ENCODE data around the gene TWIST1. TPM values are rescaled to one million over a fixed set of nuclear protein-coding genes. Genes with fewer than 3 reads are reported as not detected.

The TWIST1 gene
- polyA plus RNA-seq, 1 of the 3 experiments (the other 2 are of a cell fraction), result 170 TPM

DNA sequence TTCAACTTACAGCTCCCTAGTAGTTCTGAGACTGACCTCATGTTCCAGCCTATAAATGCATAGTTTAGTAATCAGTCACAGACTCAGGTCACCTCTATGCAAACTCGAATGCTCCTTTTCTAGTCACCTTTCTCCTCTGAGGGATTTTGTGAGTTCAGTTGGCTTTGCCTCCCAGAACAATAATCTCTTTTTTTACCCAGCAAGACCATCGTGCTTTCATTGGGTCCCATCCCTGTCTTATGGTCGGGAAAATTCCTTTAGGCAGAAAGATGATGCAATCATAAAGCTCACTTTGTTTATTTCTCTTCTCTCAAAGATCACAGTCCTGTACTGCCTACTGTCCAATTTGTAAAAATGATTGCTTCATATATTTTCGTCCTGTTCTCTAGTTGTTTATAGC is 38.4 kb downstream of the TWIST1 start:
- Histone ChIP-seq H4K20me1 (ENCODE audit: insufficient read depth) (no peaks in the 10 kb centered on the region; the same call in 1 of the 2 replicates), H3K27ac (ENCODE audit: low read depth in 2 of 2, low read length in 1 of 2) (0 out of 4 replicates have a peak overlapping the region, but pooled peaks of 1 of the 2 experiments have one; percentile 5), H3K4me2 (no peak overlapping the region), H3K79me2 (ENCODE audit: insufficient read depth) (peaks cover 85% of the 10 kb centered on the region), H3K9ac (no peak overlapping the region), H3F3A (replicated peaks; ENCODE audit: insufficient read depth) (peaks cover 8% of the 10 kb centered on the region), H2AFZ (ENCODE audit: low read depth) (no peak overlapping the region), H3K36me3 (replicated peaks in 1 of 2; ENCODE audit: control insufficient read depth in 1 of 2, insufficient read depth in 2 of 2, low read length in 1 of 2) (peaks cover 37 to 49% of the 10 kb centered on the region in 2 experiments), H3K9me2 (no peaks in the 10 kb centered on the region), H3K27me3 (ENCODE audit: insufficient read depth) (no peaks in the 10 kb centered on the region), H3K4me1 (ENCODE audit: control insufficient read depth in 1 of 2, insufficient read depth in 2 of 2, low read depth in 1 of 2, low read length in 1 of 2) (no peaks in the 10 kb centered on the region; a peak in 1 of 4 replicates), H3K4me3 (ENCODE audit: low read depth in 2 of 2, low read length in 1 of 2) (no peak overlapping the region), H3K9me3 (peaks cover 4% of the 10 kb centered on the region; the same call in 1 of the 2 replicates)
- WGBS (ENCODE audit: low lambda C conversion rate), result 82% methylated on average over 4 of the region's 4 CpGs
- TF ChIP-seq GATA2 (CRISPR knock-in tag; IDR thresholded peaks at IDR 0.05) (no peak), POLR2AphosphoS5 (IDR thresholded peaks at IDR 0.05; ENCODE audit: low read depth, low read length) (0 out of 2 replicates have a peak, but pooled peaks have one; percentile 3), TCF12 (IDR thresholded peaks at IDR 0.05) (no peak)
- no peak for DNase-seq
- ChIA-PET CTCF (interaction anchor here (0.8 to 1.0 kb wide), 2 partner anchors 17 to 62 kb away, joined by 3 read pairs; no protein-coding TSS in a partner anchor), POLR2A (no interaction called here)

DNA sequence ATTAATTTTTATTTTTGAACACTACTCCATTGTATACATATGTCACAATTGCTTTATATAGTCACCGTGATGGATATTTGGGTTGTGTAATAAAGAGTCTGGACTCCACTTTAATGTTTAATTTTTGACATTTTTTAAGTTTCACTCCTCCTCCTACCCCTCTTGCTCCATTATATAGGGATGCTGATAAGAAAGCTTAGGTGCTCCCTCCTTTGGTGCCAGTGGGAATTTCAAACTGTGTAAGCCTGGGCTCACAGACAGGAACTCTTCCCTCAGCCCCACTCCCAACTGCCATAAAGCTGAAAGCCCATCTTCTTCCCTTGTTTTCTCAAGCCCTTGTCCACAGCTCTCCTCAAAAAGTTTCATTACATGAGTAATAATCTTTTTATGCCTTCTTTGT is 47.6 kb downstream of the TWIST1 start:
- H3K4me3 ChIP-seq (ENCODE audit: low read depth in 2 of 2, low read length in 1 of 2), result no peak overlapping the region
- H3K9ac ChIP-seq, result no peak overlapping the region
- H3K9me3 ChIP-seq, result peaks cover 3% of the 10 kb centered on the region; the same call in 1 of the 2 replicates
- 71% methylated on average over 1 of the region's 1 CpG for WGBS (ENCODE audit: low lambda C conversion rate)
- H2AFZ ChIP-seq (ENCODE audit: low read depth), result no peak overlapping the region
- CTCF ChIA-PET, result interaction anchor here (0.7 to 1.9 kb wide), 6 partner anchors 9 to 377 kb away, joined by 3 to 5 read pairs (median 4); no protein-coding TSS in a partner anchor
- POLR2A ChIA-PET, result no interaction called here
- H3K4me2 ChIP-seq, result no peak overlapping the region
- H3K27ac ChIP-seq (ENCODE audit: low read depth in 2 of 2, low read length in 1 of 2), result 0 out of 4 replicates have a peak overlapping the region, but pooled peaks of 1 of the 2 experiments have one; percentile 3
- H3K4me1 ChIP-seq (ENCODE audit: control insufficient read depth in 1 of 2, insufficient read depth in 2 of 2, low read depth in 1 of 2, low read length in 1 of 2), result peaks cover 0 to 4% of the 10 kb centered on the region in 2 experiments; a peak in 2 of 4 replicates
- no peaks in the 10 kb centered on the region for H3K27me3 ChIP-seq (ENCODE audit: insufficient read depth)
- H4K20me1 ChIP-seq (ENCODE audit: insufficient read depth), result no peaks in the 10 kb centered on the region
- peaks cover 26% of the 10 kb centered on the region for H3F3A ChIP-seq (replicated peaks; ENCODE audit: insufficient read depth)
- peaks cover 37 to 60% of the 10 kb centered on the region in 2 experiments for H3K36me3 ChIP-seq (replicated peaks in 1 of 2; ENCODE audit: control insufficient read depth in 1 of 2, insufficient read depth in 2 of 2, low read length in 1 of 2)
- H3K9me2 ChIP-seq, result no peaks in the 10 kb centered on the region
- TF ChIP-seq RAD21 (IDR thresholded peaks at IDR 0.05; ENCODE audit: low read length) (peak; percentile 32), GATA2 (CRISPR knock-in tag; IDR thresholded peaks at IDR 0.05) (no peak)
- H3K79me2 ChIP-seq (ENCODE audit: insufficient read depth), result peaks cover 54% of the 10 kb centered on the region
- no peak for DNase-seq

GRCh38 chr7:19066170-19066569 is 51.3 kb downstream of the TWIST1 start:
- Histone ChIP-seq H3K4me3 (ENCODE audit: low read depth in 2 of 2, low read length in 1 of 2) (no peak overlapping the region), H3K9ac (no peak overlapping the region), H3K9me2 (no peaks in the 10 kb centered on the region), H3K9me3 (no peaks in the 10 kb centered on the region), H3K79me2 (ENCODE audit: insufficient read depth) (peaks cover 36% of the 10 kb centered on the region), H3K4me2 (no peak overlapping the region), H3K36me3 (replicated peaks in 1 of 2; ENCODE audit: control insufficient read depth in 1 of 2, insufficient read depth in 2 of 2, low read length in 1 of 2) (peaks cover 23 to 53% of the 10 kb centered on the region in 2 experiments), H4K20me1 (ENCODE audit: insufficient read depth) (no peaks in the 10 kb centered on the region), H3K27me3 (ENCODE audit: insufficient read depth) (no peaks in the 10 kb centered on the region), H3K27ac (ENCODE audit: low read depth in 2 of 2, low read length in 1 of 2) (peak overlapping the region; percentile 27 to 64; a peak in 3 of 4 replicates), H3K4me1 (ENCODE audit: control insufficient read depth in 1 of 2, insufficient read depth in 2 of 2, low read depth in 1 of 2, low read length in 1 of 2) (peaks cover 5 to 11% of the 10 kb centered on the region in 2 experiments; a peak in 3 of 4 replicates), H2AFZ (ENCODE audit: low read depth) (no peak overlapping the region), H3F3A (replicated peaks; ENCODE audit: insufficient read depth) (peaks cover 21% of the 10 kb centered on the region)
- DNase-seq, result no peak
- POLR2A ChIA-PET, result no interaction called here
- TF ChIP-seq EP300 (IDR thresholded peaks at IDR 0.05; ENCODE audit: borderline replicate concordance in 1 of 2, low read depth in 1 of 2, low read length in 1 of 2) (0 out of 4 replicates have a peak, but pooled peaks of 1 of the 2 experiments have one; percentile 37), SIN3A (IDR thresholded peaks at IDR 0.05; ENCODE audit: borderline replicate concordance, low read depth, low read length) (no peak), PBX3 (IDR thresholded peaks at IDR 0.05) (no peak), GATA2 (CRISPR knock-in tag; IDR thresholded peaks at IDR 0.05) (no peak), TCF12 (IDR thresholded peaks at IDR 0.05) (peak; percentile 14), FOXM1 (IDR thresholded peaks at IDR 0.05; ENCODE audit: low read depth) (0 out of 2 replicates have a peak, but pooled peaks have one; percentile 25), TEAD4 (IDR thresholded peaks at IDR 0.05; ENCODE audit: borderline replicate concordance, insufficient read depth) (peak; percentile 41; the same call in 1 of the 2 replicates), FOSL2 (IDR thresholded peaks at IDR 0.05; ENCODE audit: borderline replicate concordance, low read depth) (peak; percentile 12; the same call in 1 of the 2 replicates), CHD2 (IDR thresholded peaks at IDR 0.05; ENCODE audit: low read length, partially characterized antibody) (no peak)
- CTCF ChIA-PET, result no interaction called here
- 41% methylated on average over 2 of the region's 2 CpGs for WGBS (ENCODE audit: low lambda C conversion rate)

Data from SK-N-SH (cell line).